SK-N-SH treated with all-trans-retinoic acid at 6 μM for 48 hours (cell line): ENCODE measurements around the gene CCDC17.

Experiments
- ATAC-seq: fragments of 200-7000 bp; cut with Tn5 transposase; 3 replicates; pipeline ENCODE4 v1.9.1; 2020; ENCODE audit warnings: mild to moderate bottlenecking, moderate library complexity
- ARNTL ChIP-seq: fragments of 450-650 bp; formaldehyde crosslinking; IDR thresholded peaks from 2 replicates; pipeline ENCODE4 v1.5.0; 2020; ENCODE audit warnings: low read depth, mild to moderate bottlenecking, moderate library complexity, borderline replicate concordance
- BACH2 ChIP-seq: fragments of 250-450 bp; sonication (Bioruptor Pico); IDR thresholded peaks from 2 replicates; pipeline ENCODE4 v1.9.0; 2021; ENCODE audit warnings: mild to moderate bottlenecking, borderline replicate concordance
- CREB5 ChIP-seq: fragments of 250-450 bp; sonication (Bioruptor Pico); IDR thresholded peaks from 2 replicates; pipeline ENCODE4 v1.5.1; 2020; ENCODE audit warnings: low read depth, mild to moderate bottlenecking, moderate library complexity
- CSRNP3 ChIP-seq: fragments of 250-450 bp; sonication (Bioruptor Pico); IDR thresholded peaks from 2 replicates; pipeline ENCODE4 v1.5.1; 2021; ENCODE audit warnings: mild to moderate bottlenecking, moderate library complexity
- ESRRG ChIP-seq: fragments of 250-450 bp; sonication (Bioruptor Pico); IDR thresholded peaks from 2 replicates; pipeline ENCODE4 v1.6.1; 2021; ENCODE audit warnings: mild to moderate bottlenecking
- ISL1 ChIP-seq: fragments of 250-450 bp; sonication (Bioruptor Pico); IDR thresholded peaks from 2 replicates; pipeline ENCODE4 v2.1.2; 2022; ENCODE audit warnings: mild to moderate bottlenecking, moderate library complexity
- OSR1 ChIP-seq: fragments of 250-450 bp; sonication (Bioruptor Pico); IDR thresholded peaks from 2 replicates; pipeline ENCODE4 v1.8.0; 2022; ENCODE audit warnings: moderate library complexity, mild to moderate bottlenecking, inconsistent platforms
- PATZ1 ChIP-seq: fragments of 250-450 bp; sonication (Bioruptor Pico); IDR thresholded peaks from 2 replicates; pipeline ENCODE4 v1.8.0; 2020; ENCODE audit warnings: mild to moderate bottlenecking, moderate library complexity, borderline replicate concordance
- POU6F1 ChIP-seq: fragments of 250-450 bp; sonication (Bioruptor Pico); IDR thresholded peaks from 2 replicates; pipeline ENCODE4 v1.8.0; 2021; ENCODE audit warnings: low read depth, mild to moderate bottlenecking, moderate library complexity, borderline replicate concordance
- PPARA ChIP-seq: fragments of 250-450 bp; sonication (Bioruptor Pico); IDR thresholded peaks from 2 replicates; pipeline ENCODE4 v1.5.0; 2020; ENCODE audit warnings: mild to moderate bottlenecking, borderline replicate concordance
- RARB ChIP-seq: fragments of 250-450 bp; sonication (Bioruptor Pico); IDR thresholded peaks from 2 replicates; pipeline ENCODE4 v1.8.0; 2021; ENCODE audit warnings: mild to moderate bottlenecking, moderate library complexity
- SNAI2 ChIP-seq: fragments of 250-450 bp; sonication (Bioruptor Pico); IDR thresholded peaks from 2 replicates; pipeline ENCODE4 v1.5.0; 2020; ENCODE audit warnings: mild to moderate bottlenecking, moderate library complexity
- TCF4 ChIP-seq: fragments of 250-450 bp; sonication (Bioruptor Pico); IDR thresholded peaks from 2 replicates; pipeline ENCODE4 v1.8.0; 2021; ENCODE audit warnings: mild to moderate bottlenecking, moderate library complexity, borderline replicate concordance
- ZC3H10 ChIP-seq: fragments of 250-450 bp; sonication (Bioruptor Pico); IDR thresholded peaks from 2 replicates; pipeline ENCODE4 v1.5.1; 2021; ENCODE audit warnings: mild to moderate bottlenecking, moderate library complexity
- ZFP3 ChIP-seq: fragments of 250-450 bp; sonication (Bioruptor Pico); IDR thresholded peaks from 2 replicates; pipeline ENCODE4 v1.5.0; 2020; ENCODE audit warnings: mild to moderate bottlenecking, moderate library complexity
- ZFP30 ChIP-seq: fragments of 450-650 bp; formaldehyde crosslinking; IDR thresholded peaks from 2 replicates; pipeline ENCODE4 v1.5.0; 2022; ENCODE audit warnings: mild to moderate bottlenecking, moderate library complexity
- ZNF565 ChIP-seq: fragments of 450-650 bp; formaldehyde crosslinking; conservative IDR thresholded peaks from 2 replicates; pipeline ENCODE4 v1.5.0; 2020; ENCODE audit warnings: low read depth, mild to moderate bottlenecking, moderate library complexity
- ZNF8 ChIP-seq: fragments of 450-650 bp; formaldehyde crosslinking; IDR thresholded peaks from 2 replicates; pipeline ENCODE4 v1.5.0; 2020; ENCODE audit warnings: mild to moderate bottlenecking, moderate library complexity

The CCDC17 gene

GRCh38 chr1:45623972-45624371 lies at the start of gene CCDC17:
Gene CCDC17, minus strand, starts transcription at chr1:45624054. Its CDS starts 145 bp downstream, at chr1:45623909.
- ATAC-seq: no peak
- TF ChIP-seq RARB (CRISPR knock-in tag) (no peak), PATZ1 (no peak), OSR1 (CRISPR knock-in tag) (no peak), ISL1 (CRISPR knock-in tag) (no peak), ARNTL (CRISPR knock-in tag) (no peak), POU6F1 (CRISPR knock-in tag) (no peak)

GRCh38 chr1:45669859-45670655 lies 46.2 kb upstream of the CCDC17 start:
- ATAC-seq: peak; percentile 77
- TF ChIP-seq ESRRG (CRISPR knock-in tag): no peak
- no peak for TF ChIP-seq PATZ1
- no peak for TF ChIP-seq BACH2 (CRISPR knock-in tag)
- TF ChIP-seq ZNF565 (CRISPR knock-in tag): no peak
- TF ChIP-seq TCF4: no peak
- TF ChIP-seq SNAI2: no peak

GRCh38 chr1:45669379-45669778 lies 45.5 kb upstream of the CCDC17 start:
- ATAC-seq: peak; percentile 21; the same call in 1 of the 3 replicates
- TF ChIP-seq BACH2 (CRISPR knock-in tag): no peak
- TF ChIP-seq ARNTL (CRISPR knock-in tag): no peak
- TF ChIP-seq RARB (CRISPR knock-in tag): no peak
- no peak for TF ChIP-seq ZC3H10 (CRISPR knock-in tag)
- no peak for TF ChIP-seq CSRNP3
- no peak for TF ChIP-seq ZNF8 (CRISPR knock-in tag)
- no peak for TF ChIP-seq ZFP3 (CRISPR knock-in tag)
- TF ChIP-seq ZFP30: no peak
- TF ChIP-seq SNAI2: no peak
- no peak for TF ChIP-seq ZNF565 (CRISPR knock-in tag)
- TF ChIP-seq ISL1 (CRISPR knock-in tag): no peak
- no peak for TF ChIP-seq CREB5 (CRISPR knock-in tag)
- no peak for TF ChIP-seq PPARA (CRISPR knock-in tag)
- TF ChIP-seq PATZ1: no peak
- no peak for TF ChIP-seq OSR1 (CRISPR knock-in tag)
